COR-L47 (cell line): ENCODE measurements around the gene CXorf49B.
"Not testable (repeated sequence)": the region's sequence is repeated elsewhere in the genome, so short reads cannot be mapped to it uniquely, and the experiment has no call there.

ENCODE experiments used
- DNase-seq: peaks from one replicate; lab custom pipeline; 2025; lab: John Stamatoyannopoulos, UW

CXorf49B gene

DNA sequence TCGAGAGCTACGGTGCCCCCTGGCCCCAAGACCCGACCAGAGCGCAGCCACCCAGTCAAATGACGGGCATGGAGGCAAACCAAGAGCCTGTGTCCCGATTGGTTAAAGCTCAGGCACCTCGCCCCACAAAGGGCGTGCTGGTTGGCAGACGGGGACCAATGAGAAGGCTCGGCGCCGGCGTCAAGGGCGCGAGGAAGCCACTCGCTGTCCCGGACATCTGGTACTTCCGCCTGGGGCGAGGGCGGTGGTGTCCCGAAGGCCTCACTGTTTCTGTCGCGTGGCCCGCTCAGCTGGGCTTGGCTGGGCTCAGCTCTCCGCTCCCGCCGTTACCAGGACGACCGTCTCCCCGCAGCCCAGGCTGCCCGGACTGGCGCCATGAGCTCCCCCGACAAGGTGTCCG, at the start of gene CXorf49B:
CXorf49B (plus strand) TSS at position 301 of the 400 bp plus-strand sequence; CDS start at position 376, 75 bp downstream.
- not testable (repeated sequence) for DNase-seq

GRCh38 chrX:71714064-71714463, 49.1 kb upstream of the CXorf49B start:
- DNase-seq, result not testable (repeated sequence)

- DNase-seq, result not testable (repeated sequence)
Measured at GRCh38 chrX:71715551-71715950, 47.6 kb upstream of the CXorf49B start.

GRCh38 chrX:71716323-71716722, 46.8 kb upstream of the CXorf49B start:
- not testable (repeated sequence) for DNase-seq

DNA sequence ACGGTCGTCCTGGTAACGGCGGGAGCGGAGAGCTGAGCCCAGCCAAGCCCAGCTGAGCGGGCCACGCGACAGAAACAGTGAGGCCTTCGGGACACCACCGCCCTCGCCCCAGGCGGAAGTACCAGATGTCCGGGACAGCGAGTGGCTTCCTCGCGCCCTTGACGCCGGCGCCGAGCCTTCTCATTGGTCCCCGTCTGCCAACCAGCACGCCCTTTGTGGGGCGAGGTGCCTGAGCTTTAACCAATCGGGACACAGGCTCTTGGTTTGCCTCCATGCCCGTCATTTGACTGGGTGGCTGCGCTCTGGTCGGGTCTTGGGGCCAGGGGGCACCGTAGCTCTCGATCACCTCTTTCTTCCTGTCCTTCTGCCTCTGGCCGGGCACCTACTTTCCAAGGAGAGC, 45.0 kb upstream of the CXorf49B start, which contains the start of gene CXorf49:
CXorf49 (minus strand) TSS at position 101 of the 400 bp plus-strand sequence. CDS start 134 bp downstream, outside the sequence.
- not testable (repeated sequence) for DNase-seq

- DNase-seq, result not testable (repeated sequence)
Measured at GRCh38 chrX:71719195-71719594, 44.0 kb upstream of the CXorf49B start.

GRCh38 chrX:71720289-71720886, 42.8 kb upstream of the CXorf49B start:
- DNase-seq, result not testable (repeated sequence)

DNA sequence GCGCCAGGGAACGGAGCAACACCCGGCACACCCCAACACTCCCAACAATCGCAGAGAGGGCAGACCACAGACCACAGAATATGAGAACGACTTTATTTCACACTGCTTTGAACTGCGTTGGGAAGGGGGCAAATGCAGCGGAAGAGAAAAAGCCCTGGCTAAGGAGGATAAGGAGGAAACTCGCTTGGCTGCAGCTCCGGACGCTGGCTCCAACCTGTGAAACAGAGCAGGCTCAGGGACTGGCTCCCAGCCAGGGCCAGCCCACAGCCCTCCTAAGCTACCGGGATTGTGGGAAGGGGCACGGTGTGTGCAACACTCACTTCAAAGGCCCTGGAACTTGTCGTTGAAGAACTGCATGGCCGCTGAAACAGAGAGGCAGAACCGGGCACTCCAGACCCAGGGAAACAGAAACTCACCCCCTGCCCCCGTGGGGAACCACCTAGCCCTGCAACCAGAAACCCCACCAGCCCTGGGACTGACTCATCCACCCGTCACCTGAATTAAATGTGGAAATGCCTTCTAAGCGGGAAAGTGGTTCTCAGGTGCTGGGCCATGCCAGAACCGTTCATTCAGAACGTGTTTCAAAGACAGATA, 2.4 kb upstream of the CXorf49B start:
- not testable (repeated sequence) for DNase-seq

- not testable (repeated sequence) for DNase-seq
Measured at GRCh38 chrX:71764832-71765231, 1.7 kb downstream of the CXorf49B start.

- not testable (repeated sequence) for DNase-seq
Measured at GRCh38 chrX:71765613-71766012, 2.5 kb downstream of the CXorf49B start.

- not testable (repeated sequence) for DNase-seq
Measured at GRCh38 chrX:71767134-71767533, 4.0 kb downstream of the CXorf49B start.

GRCh38 chrX:71778322-71778721, 15.2 kb downstream of the CXorf49B start:
- DNase-seq, result not testable (repeated sequence)

- not testable (repeated sequence) for DNase-seq
Measured at GRCh38 chrX:71782225-71782949, 19.2 kb downstream of the CXorf49B start.

DNA sequence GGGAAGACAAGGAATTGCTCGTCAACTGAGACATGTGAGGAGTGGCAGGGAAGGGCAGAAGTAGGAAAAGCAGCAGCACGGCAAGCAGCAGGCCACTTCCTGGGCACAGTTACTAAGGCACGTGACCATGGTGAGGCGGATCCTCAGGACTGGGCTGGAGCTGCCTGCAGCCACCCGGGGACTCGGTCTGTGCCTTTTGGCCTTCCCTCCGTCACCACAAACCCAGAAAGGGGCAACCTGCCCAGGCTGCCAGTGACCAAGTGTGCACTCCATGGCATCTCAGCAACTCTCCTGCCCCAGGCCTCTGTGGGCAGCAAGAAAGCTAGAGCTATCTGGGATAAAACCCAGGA, 19.8 kb downstream of the CXorf49B start:
- DNase-seq, result not testable (repeated sequence)

DNA sequence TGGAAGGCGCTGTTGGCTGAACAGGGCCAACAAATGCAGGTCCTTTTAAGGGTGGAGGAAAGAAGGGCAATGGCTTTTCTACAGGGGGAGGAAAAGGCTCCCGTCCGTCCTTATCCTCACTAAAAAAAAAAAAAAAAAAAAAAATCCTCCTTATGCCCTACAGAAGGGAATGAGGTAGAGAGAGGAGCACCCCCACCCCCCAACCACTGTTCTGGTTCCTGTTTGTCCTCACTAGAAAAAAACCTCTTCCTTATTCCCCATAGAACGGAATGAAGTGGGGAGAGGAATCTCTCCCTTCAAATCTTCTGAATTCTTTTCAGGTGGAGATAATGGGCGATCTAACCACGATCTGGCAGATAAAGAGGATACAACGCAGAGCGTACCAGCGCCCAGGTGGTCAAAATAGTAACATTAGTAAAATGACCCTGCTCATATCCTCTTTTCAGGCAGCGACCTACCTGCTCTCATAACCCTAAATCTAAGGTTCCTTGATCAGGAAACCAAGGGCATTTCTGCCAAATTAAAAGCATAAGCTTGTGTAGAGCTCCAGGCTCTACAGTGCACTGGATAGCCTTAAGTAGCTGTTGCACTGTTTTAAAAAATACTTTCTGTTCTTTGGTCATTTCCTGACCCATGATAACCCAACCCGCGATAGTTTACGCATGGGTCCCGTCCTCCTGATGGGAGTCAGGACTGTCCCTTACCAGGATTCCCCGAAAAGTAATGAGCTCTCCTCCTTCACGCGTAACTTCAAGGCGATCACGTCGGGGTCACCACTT, 20.6 kb downstream of the CXorf49B start:
- not testable (repeated sequence) for DNase-seq

DNA sequence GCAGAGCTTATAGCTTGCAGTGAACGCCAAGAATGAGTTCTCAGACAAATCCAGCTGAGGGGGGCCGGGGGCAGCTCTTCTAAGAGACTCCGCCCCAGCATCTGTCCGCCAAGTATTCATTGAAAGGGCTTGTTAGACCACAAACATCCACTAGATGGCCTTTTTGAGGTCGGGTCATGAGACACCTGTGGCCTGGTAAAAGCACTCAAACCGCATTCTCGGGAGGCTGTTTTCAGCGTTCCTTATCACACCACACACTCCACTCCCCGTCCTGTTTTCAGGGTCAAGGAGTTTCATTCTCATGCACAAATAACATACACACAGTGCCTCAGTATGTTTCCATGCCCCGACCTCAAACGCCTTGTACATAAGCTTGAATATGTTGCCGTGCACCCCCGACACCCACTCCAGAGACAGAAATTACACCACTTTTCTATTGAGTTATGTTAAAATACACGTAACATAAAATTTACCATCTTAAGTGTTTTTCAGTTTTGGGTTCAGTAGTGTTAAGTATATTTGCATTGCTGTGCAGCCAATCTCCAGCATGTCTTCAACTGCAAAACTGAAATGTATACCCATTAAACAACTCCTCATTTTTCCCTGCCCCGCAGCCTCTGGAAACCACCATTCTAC, 21.3 kb downstream of the CXorf49B start:
- DNase-seq, result not testable (repeated sequence)

- not testable (repeated sequence) for DNase-seq
Measured at GRCh38 chrX:71806450-71806849, 43.3 kb downstream of the CXorf49B start.

- no peak for DNase-seq
Measured at GRCh38 chrX:71809886-71810285, 46.7 kb downstream of the CXorf49B start.

DNA sequence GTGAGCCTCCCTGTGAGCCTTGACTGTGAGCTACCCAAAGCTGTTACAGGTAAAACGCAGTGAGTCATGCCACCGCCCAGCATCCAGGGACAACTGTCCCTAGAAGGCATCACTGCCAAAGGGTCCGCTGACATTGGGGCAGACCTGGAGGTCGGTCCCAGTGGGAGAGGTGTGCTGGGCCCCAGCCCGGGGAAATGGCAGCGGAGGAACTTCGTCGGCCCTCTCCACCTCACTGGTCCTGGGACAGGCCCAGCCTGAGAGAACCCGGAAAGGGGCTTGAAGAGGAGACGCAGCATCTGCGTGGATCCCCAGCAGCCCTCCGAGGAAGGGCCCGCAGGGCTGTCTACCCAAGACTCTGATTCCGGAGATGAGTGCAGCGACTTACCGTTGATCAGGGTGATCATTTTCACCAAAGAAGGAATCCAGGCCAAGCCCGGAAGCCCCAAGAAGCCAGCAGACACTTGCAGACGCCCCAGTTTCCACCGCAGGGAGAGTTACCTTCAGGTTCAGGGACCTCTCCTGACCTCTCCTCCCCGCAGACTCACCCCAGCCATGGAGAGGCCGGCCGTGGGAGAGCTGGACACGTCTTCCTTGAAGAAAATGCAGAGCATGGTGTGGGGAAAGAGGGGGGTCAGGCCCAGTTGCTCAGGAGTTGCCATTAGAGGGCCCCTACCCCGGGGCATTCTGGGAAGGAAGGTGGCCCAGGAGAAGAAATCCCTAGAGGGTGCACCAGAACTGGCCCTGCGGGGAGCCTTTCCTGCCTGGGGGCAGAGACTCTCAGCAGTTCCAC, 51.2 kb downstream of the CXorf49B start:
- no peak for DNase-seq

DNA sequence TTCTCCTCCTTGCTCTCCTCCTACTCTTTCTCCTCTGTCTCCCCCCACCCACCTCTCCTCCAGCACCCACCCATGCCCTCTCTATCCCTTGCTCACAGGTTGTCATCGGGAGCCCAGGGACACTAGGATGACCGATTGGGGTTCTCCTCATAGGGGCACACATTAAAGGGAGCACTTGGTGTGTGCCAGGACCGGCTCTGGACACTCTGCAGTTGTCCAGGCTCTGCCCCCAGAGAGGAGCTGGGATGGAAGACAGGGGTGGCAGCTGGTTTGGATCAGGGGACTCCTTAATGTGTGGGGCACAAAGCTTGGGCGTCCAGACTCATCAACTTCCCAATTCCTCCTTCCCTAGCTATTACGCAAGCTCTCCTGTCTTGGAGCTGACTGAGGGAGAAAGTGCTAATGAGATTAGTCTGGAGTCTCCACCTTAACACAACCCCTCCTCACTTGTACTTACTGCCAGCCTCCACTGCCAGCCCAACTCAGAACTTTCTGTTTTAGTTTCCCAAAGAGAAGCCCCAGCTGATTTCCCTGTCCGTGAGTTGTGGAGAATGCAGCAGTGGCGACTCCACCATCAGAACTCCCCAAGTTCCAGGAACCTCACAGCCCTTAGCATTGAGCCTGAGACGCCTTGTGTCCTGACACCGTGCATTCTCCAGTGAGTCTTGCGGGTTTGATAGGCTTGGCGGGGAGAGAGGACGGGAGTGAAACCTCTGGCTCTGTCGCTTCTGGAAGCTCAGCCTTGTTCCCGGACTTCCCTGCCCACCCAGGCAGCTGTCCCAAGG, 52.2 kb downstream of the CXorf49B start:
- DNase-seq, result no peak
